Endothelial cell of umbilical vein (primary cell): ENCODE measurements around the gene B3GALNT2.

Source experiments
- CTCF ChIP-seq, 2 donors: IDR thresholded peaks; 1 replicate in 1 of 2; 2 replicates in 1 of 2; pipeline ENCODE4 v1.5.1; 2011; ENCODE audit warnings: low read length in 2 of 2, mild to moderate bottlenecking in 2 of 2, moderate library complexity in 2 of 2, control low read depth in 1 of 2, inconsistent platforms in 1 of 2, low read depth in 1 of 2; ENCODE audit not compliant: insufficient read depth in 1 of 2; ENCODE audit errors: extremely low read depth in 1 of 2
- EZH2 ChIP-seq: IDR thresholded peaks from 2 replicates; pipeline ENCODE4 v1.6.1; 2012; ENCODE audit warnings: borderline replicate concordance, low read depth, mild to moderate bottlenecking, moderate library complexity, low read length, inconsistent platforms; ENCODE audit not compliant: severe bottlenecking
- GATA2 ChIP-seq: IDR thresholded peaks from 2 replicates; pipeline ENCODE4 v1.7.0; 2011; ENCODE audit warnings: low read depth, mild to moderate bottlenecking, moderate library complexity, mixed read lengths, low read length; ENCODE audit not compliant: insufficient read length, insufficient read depth
- JUN ChIP-seq: IDR thresholded peaks from 2 replicates; pipeline ENCODE4 v1.6.1; 2011; ENCODE audit warnings: borderline replicate concordance, low read depth; ENCODE audit not compliant: insufficient read length, insufficient read depth
- POLR2A ChIP-seq: IDR thresholded peaks from 2 replicates; pipeline ENCODE4 v1.6.1; 2012; ENCODE audit warnings: low read depth, mild to moderate bottlenecking, control low read depth, low read length
- TF ChIP-seq, protein P1 (sequence below): IDR thresholded peaks from 2 replicates; pipeline ENCODE4 v1.6.1; 2011; ENCODE audit not compliant: insufficient read depth, insufficient read length

GRCh38 chr1:235465066-235465465 is 39.2 kb downstream of the B3GALNT2 start:
- TF ChIP-seq POLR2A = no peak
- TF ChIP-seq, protein P1, sequence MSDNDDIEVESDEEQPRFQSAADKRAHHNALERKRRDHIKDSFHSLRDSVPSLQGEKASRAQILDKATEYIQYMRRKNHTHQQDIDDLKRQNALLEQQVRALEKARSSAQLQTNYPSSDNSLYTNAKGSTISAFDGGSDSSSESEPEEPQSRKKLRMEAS = no peak
- TF ChIP-seq CTCF (IDR thresholded peaks at IDR 0.05; ENCODE audit: extremely low read depth in 1 of 2, insufficient read depth in 1 of 2, low read depth in 1 of 2, low read length in 2 of 2) = no peak
- no peak for TF ChIP-seq GATA2
- TF ChIP-seq EZH2 = no peak
- no peak for TF ChIP-seq JUN
